OCI-LY7 (cell line): Measurements from ENCODE around the gene OR2A12. TPM values are rescaled to one million over a fixed set of nuclear protein-coding genes. Genes with fewer than 3 reads are reported as not detected.

ENCODE experiments used
- BruUV-seq: library from RNA; stranded (reverse); fragments of 400-500 nt; replicated peaks from 2 replicates; lab custom pipeline; 2021; lab: Mats Ljungman, UMichigan
- CTCF ChIA-PET: fragments of 300-600 bp; sonication (Branson Sonifier 250); formaldehyde crosslinking; loops from one replicate; lab custom pipeline; 2022; ENCODE audit warnings: antibody characterized with exemption; ENCODE audit not compliant: unreplicated experiment; lab: Charles Lee
- POLR2A ChIA-PET: fragments of 300-600 bp; sonication (Branson Sonifier 250); formaldehyde crosslinking; loops from one replicate; lab custom pipeline; 2022; ENCODE audit warnings: antibody characterized with exemption; lab: Charles Lee
- DNase-seq: peaks from one replicate; pipeline ENCODE4 v3.0.0-alpha.2; 2015; ENCODE audit warnings: low spot score
- H2AFZ ChIP-seq: fragments of 200-600 bp; sonication (generic), shearing (Covaris generic); 2 replicates; pipeline ENCODE4 v1.6.1; 2014; ENCODE audit warnings: mild to moderate bottlenecking, antibody characterized with exemption, low read length, moderate library complexity
- H3K27ac ChIP-seq: fragments of 200-600 bp; sonication (generic); 2 replicates; pipeline ENCODE4 v1.5.1; 2014; ENCODE audit warnings: mixed run types, low read depth, mild to moderate bottlenecking, moderate library complexity, low read length, inconsistent platforms; ENCODE audit not compliant: poor library complexity, severe bottlenecking
- H3K36me3 ChIP-seq: fragments of 200-600 bp; sonication (generic); 2 replicates; pipeline ENCODE4 v1.6.1; 2014; ENCODE audit warnings: mild to moderate bottlenecking, antibody characterized with exemption, low read length, moderate library complexity, mixed read lengths; ENCODE audit not compliant: insufficient read depth
- H3K4me1 ChIP-seq: fragments of 200-600 bp; sonication (generic); 2 replicates; pipeline ENCODE4 v1.5.1; 2014; ENCODE audit warnings: mild to moderate bottlenecking, low read length; ENCODE audit not compliant: insufficient read depth, poor library complexity, severe bottlenecking
- H3K4me2 ChIP-seq: fragments of 200-600 bp; sonication (generic); 2 replicates; pipeline ENCODE4 v1.6.1; 2014; ENCODE audit warnings: mild to moderate bottlenecking, low read length
- H3K4me3 ChIP-seq: fragments of 200-600 bp; sonication (generic); 2 replicates; pipeline ENCODE4 v1.5.1; 2014; ENCODE audit warnings: mild to moderate bottlenecking, low read depth, low read length; ENCODE audit not compliant: poor library complexity, severe bottlenecking
- H3K79me2 ChIP-seq: fragments of 200-600 bp; sonication (generic); 2 replicates; pipeline ENCODE4 v1.6.1; 2016; ENCODE audit warnings: low read depth, mild to moderate bottlenecking, low read length, moderate library complexity, mixed read lengths; ENCODE audit not compliant: insufficient read depth
- H3K9me2 ChIP-seq: fragments of 200-600 bp; sonication (generic); 2 replicates; pipeline ENCODE4 v1.6.1; 2016; ENCODE audit warnings: mild to moderate bottlenecking, low read length, mixed read lengths; ENCODE audit not compliant: insufficient read depth
- H3K9me3 ChIP-seq: fragments of 200-600 bp; sonication (generic); 2 replicates; pipeline ENCODE4 v1.6.1; 2014; ENCODE audit warnings: mild to moderate bottlenecking, mixed run types, low read length, mixed read lengths
- H4K20me1 ChIP-seq: fragments of 200-600 bp; sonication (generic); 2 replicates; pipeline ENCODE4 v1.6.1; 2014; ENCODE audit warnings: mild to moderate bottlenecking, antibody characterized with exemption, low read length, moderate library complexity, mixed read lengths; ENCODE audit not compliant: insufficient read depth
- CTCF ChIP-seq: fragments of 200-600 bp; sonication (generic); conservative IDR thresholded peaks from 2 replicates; pipeline ENCODE4 v1.5.1; 2014; ENCODE audit warnings: mild to moderate bottlenecking, antibody characterized with exemption, low read length, moderate library complexity, mixed read lengths
- EZH2phosphoT487 ChIP-seq: fragments of 200-600 bp; sonication (generic); IDR thresholded peaks from 2 replicates; pipeline ENCODE4 v1.6.1; 2018; ENCODE audit warnings: low read depth, borderline replicate concordance, mild to moderate bottlenecking, mixed run types, antibody characterized with exemption, low read length, moderate library complexity, mixed read lengths
- intact Hi-C: fragments of 100-400 bp; cut with micrococcal nuclease; formaldehyde crosslinking; loops from one replicate; pipeline ENCODE4 v1.10.0; 2022; ENCODE audit not compliant: unreplicated experiment
- total RNA-seq, 2 experiments: library from RNA; depleted of rRNA in 1 of 2; stranded (reverse); fragments of >200 nt in 1 of 2; shearing (Covaris generic) in 1 of 2; gene quantifications; 2 replicates each; pipeline ENCODE4 v1.2.3, GENCODE V29; 2014 to 2022

Gene OR2A12
- total RNA-seq, 2 experiments from 2014 or later: not detected

DNA sequence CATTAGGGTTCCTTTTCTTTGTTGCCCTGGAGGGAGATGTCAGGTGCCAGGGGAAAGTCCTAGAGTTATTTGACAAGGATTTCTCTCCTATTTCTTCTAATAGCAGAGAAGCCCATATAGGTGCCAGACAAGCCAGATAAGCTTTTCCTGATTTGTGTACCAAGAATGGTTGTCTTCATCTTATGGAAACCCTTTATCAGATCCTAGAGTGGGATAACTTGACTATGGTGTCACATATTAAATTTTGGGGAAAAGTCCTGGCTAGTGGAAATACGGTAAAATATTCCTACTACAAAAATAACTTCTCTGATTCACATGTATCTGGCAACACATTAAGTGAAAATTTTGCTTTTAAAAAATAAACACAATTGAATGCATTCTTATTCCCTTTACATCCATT, 1.2 kb downstream of the OR2A12 start:
- Histone ChIP-seq H3K4me3 (no peak overlapping the region), H4K20me1 (no peaks in the 10 kb centered on the region), H3K79me2 (no peaks in the 10 kb centered on the region), H3K36me3 (no peaks in the 10 kb centered on the region), H3K9me3 (no peaks in the 10 kb centered on the region), H2AFZ (no peak overlapping the region), H3K9me2 (no peaks in the 10 kb centered on the region), H3K4me2 (no peak overlapping the region), H3K4me1 (no peaks in the 10 kb centered on the region), H3K27ac (no peak overlapping the region)
- no peak for DNase-seq
- intact Hi-C loops: no loop called here
- no peak for TF ChIP-seq EZH2phosphoT487
- no peak for TF ChIP-seq CTCF
- CTCF ChIA-PET: no interaction called here
- POLR2A ChIA-PET: no interaction called here
- BruUV-seq: no TSS peak

GRCh38 chr7:144090667-144091066, 4.6 kb downstream of the OR2A12 start:
- H3K79me2 ChIP-seq: no peaks in the 10 kb centered on the region
- BruUV-seq: no TSS peak
- intact Hi-C loops: no loop called here

More at GRCh38 chr7:144090667-144091066, 4.6 kb downstream of the OR2A12 start:
- Histone ChIP-seq H2AFZ (no peak overlapping the region), H3K27ac (no peak overlapping the region), H3K4me3 (no peak overlapping the region), H3K9me2 (no peaks in the 10 kb centered on the region), H3K4me1 (no peaks in the 10 kb centered on the region), H4K20me1 (no peaks in the 10 kb centered on the region), H3K4me2 (no peak overlapping the region), H3K36me3 (no peaks in the 10 kb centered on the region), H3K9me3 (no peaks in the 10 kb centered on the region)
- POLR2A ChIA-PET: no interaction called here
- DNase-seq: no peak
- CTCF ChIA-PET: no interaction called here
- TF ChIP-seq EZH2phosphoT487 (no peak), CTCF (no peak)
